ENCODE results near the gene SNAPC3.

DNA sequence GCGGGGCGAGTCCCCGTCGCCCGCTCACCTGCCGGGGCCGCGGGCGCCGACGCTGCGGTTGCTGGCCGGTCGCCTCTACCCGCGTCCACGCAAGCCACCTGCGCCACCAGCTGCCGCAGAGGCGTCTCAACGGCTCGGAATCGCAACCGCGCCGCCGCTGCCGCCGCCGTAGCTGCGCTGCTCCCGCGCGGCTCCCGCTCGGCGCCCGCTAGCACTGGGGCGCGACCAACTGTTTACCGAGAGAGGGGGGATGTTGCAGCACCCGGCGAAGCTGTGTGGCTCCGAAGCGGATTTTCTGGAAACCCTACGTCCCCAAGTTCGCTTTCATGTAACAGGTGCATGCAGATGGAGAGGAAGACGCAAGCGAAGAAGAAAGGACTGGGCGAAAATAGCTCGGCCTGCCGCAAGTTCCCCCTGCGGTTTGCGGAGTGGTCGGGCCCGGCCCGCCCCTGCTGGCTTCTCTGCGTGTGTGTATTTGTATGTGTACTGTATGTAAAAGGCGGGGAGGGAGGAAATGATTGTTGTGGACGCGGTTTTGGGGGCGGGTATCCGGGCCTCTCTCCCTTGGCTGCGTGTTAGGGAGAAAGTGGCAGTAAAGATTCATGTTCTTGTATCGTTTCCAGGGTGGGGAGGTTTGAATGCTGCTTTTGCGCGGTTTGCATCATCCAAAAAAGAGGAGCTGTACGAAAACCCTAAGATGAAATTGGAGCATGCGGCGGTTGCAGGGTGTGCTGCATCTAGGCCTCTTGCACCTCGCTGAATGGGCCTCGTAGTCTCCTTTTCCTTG, 88.3 kb downstream of the SNAPC3 start, which contains the start of gene PSIP1:
- TF ChIP-seq, protein P1, sequence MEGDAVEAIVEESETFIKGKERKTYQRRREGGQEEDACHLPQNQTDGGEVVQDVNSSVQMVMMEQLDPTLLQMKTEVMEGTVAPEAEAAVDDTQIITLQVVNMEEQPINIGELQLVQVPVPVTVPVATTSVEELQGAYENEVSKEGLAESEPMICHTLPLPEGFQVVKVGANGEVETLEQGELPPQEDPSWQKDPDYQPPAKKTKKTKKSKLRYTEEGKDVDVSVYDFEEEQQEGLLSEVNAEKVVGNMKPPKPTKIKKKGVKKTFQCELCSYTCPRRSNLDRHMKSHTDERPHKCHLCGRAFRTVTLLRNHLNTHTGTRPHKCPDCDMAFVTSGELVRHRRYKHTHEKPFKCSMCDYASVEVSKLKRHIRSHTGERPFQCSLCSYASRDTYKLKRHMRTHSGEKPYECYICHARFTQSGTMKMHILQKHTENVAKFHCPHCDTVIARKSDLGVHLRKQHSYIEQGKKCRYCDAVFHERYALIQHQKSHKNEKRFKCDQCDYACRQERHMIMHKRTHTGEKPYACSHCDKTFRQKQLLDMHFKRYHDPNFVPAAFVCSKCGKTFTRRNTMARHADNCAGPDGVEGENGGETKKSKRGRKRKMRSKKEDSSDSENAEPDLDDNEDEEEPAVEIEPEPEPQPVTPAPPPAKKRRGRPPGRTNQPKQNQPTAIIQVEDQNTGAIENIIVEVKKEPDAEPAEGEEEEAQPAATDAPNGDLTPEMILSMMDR (IDR thresholded peaks at IDR 0.05; ENCODE audit: low read depth, low read length), result no peak
- no peak for TF ChIP-seq EZH2phosphoT487 (IDR thresholded peaks at IDR 0.05; ENCODE audit: low read depth)

Data from OCI-LY3 (cell line).